Loucy (cell line): Measurements from ENCODE around the gene TBC1D22A.

Experiments used
- H2AFZ ChIP-seq: fragments of 200-600 bp; sonication (generic); 2 replicates; pipeline ENCODE4 v1.6.0; 2016; ENCODE audit warnings: antibody characterized with exemption, mild to moderate bottlenecking, low read length, moderate library complexity
- H3F3A ChIP-seq: fragments of 200-600 bp; 2 replicates; pipeline ENCODE4 v1.6.0; 2016; ENCODE audit warnings: antibody characterized with exemption, low read depth, mild to moderate bottlenecking
- H3K27me3 ChIP-seq: fragments of 200-600 bp; sonication (generic); 2 replicates; pipeline ENCODE4 v1.6.1; 2014; ENCODE audit warnings: low read length, mild to moderate bottlenecking; ENCODE audit not compliant: insufficient read depth, poor library complexity, severe bottlenecking
- H3K36me3 ChIP-seq: fragments of 200-600 bp; sonication (generic); 2 replicates; pipeline ENCODE4 v1.6.1; 2016; ENCODE audit warnings: low read length; ENCODE audit not compliant: insufficient read depth
- H3K4me1 ChIP-seq: fragments of 200-600 bp; sonication (generic); 2 replicates; pipeline ENCODE4 v1.5.1; 2014; ENCODE audit warnings: low read length, mild to moderate bottlenecking; ENCODE audit not compliant: insufficient read depth, poor library complexity, severe bottlenecking
- H3K4me2 ChIP-seq: fragments of 200-600 bp; sonication (generic); 2 replicates; pipeline ENCODE4 v1.6.0; 2014; ENCODE audit warnings: antibody characterized with exemption, low read length, low read depth, mild to moderate bottlenecking; ENCODE audit not compliant: poor library complexity, severe bottlenecking
- H3K4me3 ChIP-seq: fragments of 200-600 bp; sonication (generic); 2 replicates; pipeline ENCODE4 v1.5.1; 2014; ENCODE audit warnings: low read length, mild to moderate bottlenecking, mixed read lengths; ENCODE audit not compliant: poor library complexity, severe bottlenecking
- H3K79me2 ChIP-seq: fragments of 200-600 bp; sonication (generic); 2 replicates; pipeline ENCODE4 v1.6.1; 2014; ENCODE audit warnings: low read length; ENCODE audit not compliant: insufficient read depth
- H3K9ac ChIP-seq: fragments of 200-600 bp; sonication (generic); 2 replicates; pipeline ENCODE4 v1.6.0; 2014; ENCODE audit warnings: mild to moderate bottlenecking, low read depth, low read length, moderate library complexity; ENCODE audit not compliant: poor library complexity, severe bottlenecking
- H3K9me2 ChIP-seq: fragments of 200-600 bp; sonication (generic); replicated peaks from 2 replicates; pipeline ENCODE4 v1.6.1; 2016; ENCODE audit warnings: low read depth, low read length, mixed read lengths
- H3K9me3 ChIP-seq: fragments of 200-600 bp; sonication (generic); 2 replicates; pipeline ENCODE4 v1.6.1; 2014; ENCODE audit warnings: mild to moderate bottlenecking, antibody characterized with exemption, low read length, low read depth; ENCODE audit not compliant: insufficient read depth
- H4K20me1 ChIP-seq: fragments of 200-600 bp; sonication (generic); 2 replicates; pipeline ENCODE4 v1.6.0; 2014; ENCODE audit warnings: antibody characterized with exemption, low read length, mild to moderate bottlenecking; ENCODE audit not compliant: insufficient read depth, poor library complexity, severe bottlenecking
- EZH2phosphoT487 ChIP-seq: fragments of 200-600 bp; IDR thresholded peaks from 2 replicates; pipeline ENCODE4 v1.6.1; 2018; ENCODE audit warnings: antibody characterized with exemption, mild to moderate bottlenecking, moderate library complexity, borderline replicate concordance
- TF ChIP-seq, protein P1 (sequence below): fragments of 200-600 bp; sonication (generic); conservative IDR thresholded peaks from 2 replicates; pipeline ENCODE4 v1.5.1; 2014; ENCODE audit warnings: mild to moderate bottlenecking, antibody characterized with exemption, low read length

Gene TBC1D22A

DNA sequence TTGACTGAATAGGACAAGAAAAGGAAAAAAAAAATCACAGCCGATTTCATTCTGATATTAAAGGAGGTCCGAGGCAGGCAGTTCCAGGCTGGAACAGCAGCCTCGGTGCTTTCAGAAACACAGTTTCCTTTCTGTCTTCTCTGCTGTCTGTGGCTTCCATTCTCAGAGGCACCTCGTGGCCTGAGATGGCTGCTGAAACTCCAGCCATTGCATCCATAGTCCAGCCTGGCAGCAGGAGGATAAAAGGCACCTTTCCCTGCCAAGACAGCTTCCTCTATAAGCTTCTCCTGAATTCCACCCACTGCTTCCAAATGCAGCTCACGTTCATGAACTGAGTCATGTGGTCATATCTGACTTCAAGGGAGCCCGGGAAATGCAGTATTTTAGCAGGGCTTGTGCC, 390.5 kb downstream of the TBC1D22A start:
- Histone ChIP-seq H3K9ac (no peak overlapping the region), H3K27me3 (no peaks in the 10 kb centered on the region), H3K9me2 (no peaks in the 10 kb centered on the region), H3F3A (no peaks in the 10 kb centered on the region), H3K79me2 (peaks cover 13% of the 10 kb centered on the region; the same call in 1 of the 2 replicates), H2AFZ (no peak overlapping the region), H3K9me3 (no peaks in the 10 kb centered on the region), H3K4me3 (no peak overlapping the region), H3K36me3 (no peaks in the 10 kb centered on the region; the same call in 1 of the 2 replicates), H3K4me1 (peaks cover 26% of the 10 kb centered on the region), H4K20me1 (no peaks in the 10 kb centered on the region), H3K4me2 (no peak overlapping the region)
- TF ChIP-seq, protein P1, sequence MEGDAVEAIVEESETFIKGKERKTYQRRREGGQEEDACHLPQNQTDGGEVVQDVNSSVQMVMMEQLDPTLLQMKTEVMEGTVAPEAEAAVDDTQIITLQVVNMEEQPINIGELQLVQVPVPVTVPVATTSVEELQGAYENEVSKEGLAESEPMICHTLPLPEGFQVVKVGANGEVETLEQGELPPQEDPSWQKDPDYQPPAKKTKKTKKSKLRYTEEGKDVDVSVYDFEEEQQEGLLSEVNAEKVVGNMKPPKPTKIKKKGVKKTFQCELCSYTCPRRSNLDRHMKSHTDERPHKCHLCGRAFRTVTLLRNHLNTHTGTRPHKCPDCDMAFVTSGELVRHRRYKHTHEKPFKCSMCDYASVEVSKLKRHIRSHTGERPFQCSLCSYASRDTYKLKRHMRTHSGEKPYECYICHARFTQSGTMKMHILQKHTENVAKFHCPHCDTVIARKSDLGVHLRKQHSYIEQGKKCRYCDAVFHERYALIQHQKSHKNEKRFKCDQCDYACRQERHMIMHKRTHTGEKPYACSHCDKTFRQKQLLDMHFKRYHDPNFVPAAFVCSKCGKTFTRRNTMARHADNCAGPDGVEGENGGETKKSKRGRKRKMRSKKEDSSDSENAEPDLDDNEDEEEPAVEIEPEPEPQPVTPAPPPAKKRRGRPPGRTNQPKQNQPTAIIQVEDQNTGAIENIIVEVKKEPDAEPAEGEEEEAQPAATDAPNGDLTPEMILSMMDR, result no peak
- no peak for TF ChIP-seq EZH2phosphoT487

DNA sequence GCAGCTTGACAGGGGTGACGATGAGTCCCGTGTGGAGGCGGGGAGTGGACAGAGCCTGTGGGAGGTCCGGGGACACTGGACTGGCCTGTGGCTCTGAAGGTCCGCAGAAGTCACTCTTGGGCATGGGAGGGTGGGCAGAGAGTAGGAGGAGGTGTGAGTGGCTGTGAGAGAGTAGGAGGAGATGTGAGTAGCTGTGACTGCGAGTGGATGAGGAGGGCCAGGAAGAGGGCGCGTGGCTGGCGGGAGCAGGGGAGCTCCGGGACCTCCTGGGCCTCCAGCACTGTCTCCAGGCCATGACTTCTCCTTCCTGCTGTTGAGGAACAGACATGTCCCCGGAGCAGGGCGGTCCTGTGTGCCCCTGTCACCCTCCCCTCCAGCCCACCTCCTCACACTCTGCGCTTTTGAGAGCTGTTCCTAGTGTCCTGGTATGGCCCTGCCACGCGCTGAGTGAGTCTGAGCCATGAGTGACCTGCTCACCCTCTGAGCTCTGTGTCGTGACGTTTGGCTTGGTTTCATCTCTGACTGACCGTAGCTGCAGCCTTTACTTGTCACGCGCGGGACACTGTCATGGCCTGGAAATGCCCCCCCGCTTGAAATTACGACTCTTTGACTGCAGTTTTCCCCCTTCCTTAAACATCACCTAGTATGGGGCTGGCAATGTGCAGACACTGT, 391.5 kb downstream of the TBC1D22A start:
- Histone ChIP-seq H3K9me3 (no peaks in the 10 kb centered on the region), H3K4me3 (no peak overlapping the region), H3K9me2 (no peaks in the 10 kb centered on the region), H3K36me3 (peaks cover 6% of the 10 kb centered on the region; the same call in 1 of the 2 replicates), H4K20me1 (no peaks in the 10 kb centered on the region), H3K79me2 (peaks cover 13% of the 10 kb centered on the region; the same call in 1 of the 2 replicates), H3K4me2 (no peak overlapping the region), H3F3A (no peaks in the 10 kb centered on the region), H3K27me3 (no peaks in the 10 kb centered on the region), H2AFZ (no peak overlapping the region), H3K9ac (no peak overlapping the region), H3K4me1 (peaks cover 21% of the 10 kb centered on the region)
- TF ChIP-seq, protein P1, result no peak
- no peak for TF ChIP-seq EZH2phosphoT487

DNA sequence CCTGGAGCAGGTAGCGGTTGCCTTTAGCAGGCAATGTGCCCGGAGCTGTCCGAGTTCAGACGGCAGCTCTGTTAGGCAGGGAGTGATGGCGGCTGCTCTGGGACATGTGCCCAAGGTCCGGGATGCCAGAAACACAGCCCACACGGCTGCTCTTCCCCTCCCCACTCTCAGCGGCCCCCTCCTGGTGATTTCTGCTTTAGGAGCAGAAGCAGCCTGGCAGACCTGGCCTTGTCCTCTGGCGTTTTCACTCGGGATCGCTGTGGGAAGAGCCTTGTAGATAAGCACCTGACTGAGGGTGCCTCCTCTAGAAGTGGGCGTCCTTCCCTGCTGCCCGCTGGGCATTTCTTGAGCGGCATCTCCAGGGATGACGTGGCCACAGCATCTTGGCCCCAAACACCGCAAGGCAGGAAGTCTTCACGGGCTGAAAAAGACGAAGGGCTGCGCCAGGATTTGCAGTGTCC, 392.2 kb downstream of the TBC1D22A start:
- no peak overlapping the region for H3K9ac ChIP-seq
- peaks cover 13% of the 10 kb centered on the region; the same call in 1 of the 2 replicates for H3K79me2 ChIP-seq
- H3F3A ChIP-seq, result no peaks in the 10 kb centered on the region
- no peak overlapping the region for H2AFZ ChIP-seq
- no peaks in the 10 kb centered on the region for H3K27me3 ChIP-seq
- no peaks in the 10 kb centered on the region for H3K9me3 ChIP-seq
- no peaks in the 10 kb centered on the region for H3K9me2 ChIP-seq
- H3K4me2 ChIP-seq, result no peak overlapping the region
- peaks cover 12% of the 10 kb centered on the region; the same call in 1 of the 2 replicates for H3K36me3 ChIP-seq
- H3K4me3 ChIP-seq, result no peak overlapping the region
- TF ChIP-seq EZH2phosphoT487, result no peak
- H3K4me1 ChIP-seq, result peaks cover 21% of the 10 kb centered on the region
- no peaks in the 10 kb centered on the region for H4K20me1 ChIP-seq
